ENCODE data around the gene PTPDC1.

PTPDC1 gene

GRCh38 chr9:94057918-94058317 is 26.3 kb upstream of the PTPDC1 start:
- TF ChIP-seq CTCF (conservative IDR thresholded peaks at IDR 0.05) = no peak
- H3K27ac ChIP-seq = no peak overlapping the region

GRCh38 chr9:94061864-94062263 is 22.4 kb upstream of the PTPDC1 start:
- no peak overlapping the region for H3K27ac ChIP-seq
- TF ChIP-seq CTCF (conservative IDR thresholded peaks at IDR 0.05) = no peak

GRCh38 chr9:94065535-94065961 is 18.7 kb upstream of the PTPDC1 start:
- no peak overlapping the region for H3K27ac ChIP-seq
- TF ChIP-seq CTCF (conservative IDR thresholded peaks at IDR 0.05) = peak; percentile 85

GRCh38 chr9:94068257-94068656 is 16.0 kb upstream of the PTPDC1 start:
- no peak for TF ChIP-seq CTCF (conservative IDR thresholded peaks at IDR 0.05)

GRCh38 chr9:94076557-94076956 is 7.7 kb upstream of the PTPDC1 start:
- TF ChIP-seq CTCF (conservative IDR thresholded peaks at IDR 0.05) = no peak
- no peak overlapping the region for H3K27ac ChIP-seq

More at GRCh38 chr9:94068257-94068656, 16.0 kb upstream of the PTPDC1 start:
- H3K27ac ChIP-seq = no peak overlapping the region

GRCh38 chr9:94078086-94078485 is 6.2 kb upstream of the PTPDC1 start:
- no peak for TF ChIP-seq CTCF (conservative IDR thresholded peaks at IDR 0.05)

GRCh38 chr9:94079236-94079635 is 5.0 kb upstream of the PTPDC1 start:
- no peak overlapping the region for H3K27ac ChIP-seq
- TF ChIP-seq CTCF (conservative IDR thresholded peaks at IDR 0.05) = no peak

More at GRCh38 chr9:94078086-94078485, 6.2 kb upstream of the PTPDC1 start:
- H3K27ac ChIP-seq = no peak overlapping the region
